GM21528 (cell line): ENCODE results near the gene ARMCX2.
"Not testable (repeated sequence)": the region's sequence is repeated elsewhere in the genome, so short reads cannot be mapped to it uniquely, and the experiment has no call there.

Source experiments
- ATAC-seq: cut with Tn5 transposase; IDR thresholded peaks from one replicate; pipeline ENCODE4 v1.9.1; 2021; ENCODE audit warnings: mild to moderate bottlenecking, moderate library complexity; ENCODE audit not compliant: unreplicated experiment, low FRiP score

Gene ARMCX2

DNA sequence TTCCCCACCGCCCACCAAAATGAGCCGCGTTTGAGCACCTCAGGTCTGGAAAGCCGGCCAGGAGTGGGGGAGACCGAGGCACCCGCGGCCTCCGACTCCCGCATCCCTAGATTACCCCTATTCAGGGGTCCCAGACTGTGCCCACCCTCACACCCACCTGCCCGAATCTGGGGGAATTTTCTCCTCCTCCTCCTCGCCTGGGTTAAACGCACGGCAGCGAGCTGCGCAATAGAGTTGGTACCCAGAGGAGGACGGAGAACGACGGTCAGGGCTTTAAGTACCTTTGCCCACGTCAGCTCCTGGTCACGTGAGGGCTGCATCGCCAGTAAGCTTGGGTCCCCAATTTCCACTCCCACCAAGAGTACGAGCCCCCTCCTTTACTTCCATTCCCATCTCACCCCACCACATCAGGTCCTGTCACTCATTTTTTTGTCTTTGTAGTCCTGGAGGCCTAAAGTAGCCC lies at the start of gene ARMCX2:
Gene ARMCX2, minus strand, starts transcription at position 250 of the 463 bp plus-strand sequence. CDS start 2,262 bp downstream, outside the sequence.
- ATAC-seq: no peak

DNA sequence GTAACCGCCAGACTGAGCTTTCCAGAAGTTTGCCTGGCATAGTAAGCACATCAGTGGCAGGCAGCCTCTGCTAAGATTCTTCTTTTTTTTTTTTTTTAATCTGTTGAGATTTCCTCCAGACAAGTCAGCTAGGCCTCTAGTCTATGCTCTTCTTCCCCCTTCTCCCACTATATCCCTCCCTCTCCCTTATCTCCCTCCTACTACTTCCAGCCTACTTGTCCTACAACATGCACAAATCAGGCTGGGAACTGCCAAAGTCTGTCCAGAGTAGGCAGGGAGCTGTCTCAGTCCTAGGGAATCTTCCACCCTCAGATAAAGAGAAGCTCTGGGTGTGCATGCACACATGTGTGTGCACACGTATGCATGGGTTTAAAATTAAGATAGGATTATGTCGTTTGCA lies 49.7 kb upstream of the ARMCX2 start:
- ATAC-seq: no peak

DNA sequence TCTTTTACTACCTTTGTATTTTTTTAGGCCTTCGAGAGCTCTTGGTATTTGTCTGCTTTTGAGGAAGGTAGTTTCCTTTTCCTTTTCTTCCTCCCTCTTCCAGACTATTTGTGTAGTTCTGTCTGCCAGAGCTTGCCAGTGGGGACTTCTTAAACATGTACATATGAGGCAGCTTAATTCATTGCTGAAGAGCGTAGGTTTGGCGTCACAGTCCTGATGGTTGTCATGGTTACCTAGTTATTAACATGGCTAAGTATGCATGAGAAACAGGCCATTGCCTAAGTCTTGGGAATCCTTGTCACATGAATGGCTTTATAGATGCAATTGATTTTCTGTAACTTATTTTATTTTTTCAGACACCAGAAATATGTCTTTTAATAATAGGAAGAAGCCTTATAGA lies 48.5 kb upstream of the ARMCX2 start:
- no peak for ATAC-seq

DNA sequence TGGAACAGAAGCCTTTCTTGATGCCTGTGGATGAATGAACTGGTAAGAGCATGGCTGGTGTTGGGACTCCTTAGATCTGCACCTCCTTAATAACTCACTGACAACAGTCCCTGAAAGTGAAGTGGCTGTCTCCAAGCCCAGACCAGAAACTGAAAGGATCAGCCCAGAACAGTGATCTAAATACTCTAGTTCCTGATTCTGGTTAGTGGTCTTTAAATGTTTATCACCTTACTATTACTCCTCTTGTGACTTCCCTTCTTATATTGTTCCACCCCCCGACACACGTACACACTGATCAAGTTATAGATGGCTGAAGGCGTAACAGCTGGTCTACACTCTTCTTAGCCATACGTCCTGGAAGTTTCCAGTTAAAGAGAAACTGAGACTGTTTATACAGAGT lies 33.8 kb upstream of the ARMCX2 start:
- peak; percentile 78 for ATAC-seq

DNA sequence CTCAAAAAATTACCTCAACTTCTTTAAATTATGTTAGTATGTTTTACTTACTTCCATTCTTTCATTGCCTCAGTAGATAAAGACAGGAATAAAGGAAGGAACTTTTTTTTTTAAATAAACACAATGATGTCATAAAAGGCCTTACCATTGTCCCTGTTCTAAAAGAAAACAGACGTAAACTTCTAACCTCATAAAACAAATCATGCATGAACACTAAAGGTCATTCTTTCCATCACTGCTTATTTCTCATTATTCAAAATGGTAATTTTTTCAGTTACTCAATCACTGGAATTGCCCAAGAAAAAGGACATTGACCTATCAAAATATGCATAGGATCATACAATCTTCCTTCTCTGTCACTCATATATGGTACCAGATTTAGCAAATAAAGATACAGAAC lies 32.2 kb upstream of the ARMCX2 start:
- no peak for ATAC-seq

DNA sequence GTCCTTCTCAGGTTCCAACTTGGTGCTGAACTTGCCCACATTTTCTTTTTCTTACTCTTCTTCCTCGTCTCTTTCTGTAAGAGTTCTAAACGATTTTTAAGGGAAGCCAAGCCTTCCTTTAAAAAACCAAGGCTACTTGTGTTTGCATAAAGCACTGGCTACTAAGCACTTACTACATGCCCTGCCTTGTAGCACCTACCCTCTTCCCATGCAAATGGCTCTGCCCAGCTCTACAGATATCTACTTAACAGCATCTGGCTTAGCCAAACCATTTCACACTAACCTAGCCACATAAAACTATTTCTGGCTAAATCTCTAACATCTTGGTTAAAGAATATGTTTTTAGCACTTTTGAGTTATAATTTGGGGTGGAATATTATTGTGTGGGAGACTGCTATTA lies 26.9 kb upstream of the ARMCX2 start:
- no peak for ATAC-seq

DNA sequence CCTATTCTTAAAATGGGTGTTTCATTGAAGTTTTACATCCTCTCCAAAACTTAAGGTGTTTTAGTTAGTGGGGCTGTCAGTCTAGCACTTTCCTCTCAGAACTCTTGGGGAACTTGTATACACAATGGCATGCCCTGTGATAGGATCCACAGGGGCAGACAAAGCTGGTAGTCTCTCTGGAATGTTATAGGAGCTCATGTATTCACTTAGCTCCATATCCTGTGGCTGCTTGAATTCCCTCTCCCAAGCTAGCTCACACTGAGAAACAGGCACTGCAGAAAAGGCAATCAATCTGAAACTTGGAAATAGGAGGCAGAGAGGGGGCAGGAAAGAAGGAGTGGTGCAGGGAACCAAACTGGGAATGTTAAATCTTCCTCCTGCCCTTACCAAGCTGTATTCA lies 26.3 kb upstream of the ARMCX2 start:
- no peak for ATAC-seq

DNA sequence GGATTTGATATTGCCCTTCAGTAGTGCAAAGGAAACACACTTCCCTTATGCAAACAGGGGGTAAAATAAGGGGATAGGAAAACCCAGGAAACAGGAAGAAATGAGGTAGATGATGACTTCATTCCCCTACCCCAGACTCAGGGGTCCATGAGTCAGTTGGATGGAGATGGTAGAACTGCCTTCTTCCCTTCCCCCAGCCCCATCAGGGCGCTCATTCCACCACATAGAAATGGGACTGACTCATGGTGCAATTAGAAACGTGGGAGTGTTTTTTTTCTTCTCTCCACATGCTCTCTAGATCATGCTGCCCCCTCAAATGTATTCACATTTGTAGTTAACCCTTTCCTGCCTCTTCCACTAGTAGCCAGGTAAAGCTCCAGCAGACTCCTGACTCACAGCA lies 23.1 kb upstream of the ARMCX2 start:
- no peak for ATAC-seq

DNA sequence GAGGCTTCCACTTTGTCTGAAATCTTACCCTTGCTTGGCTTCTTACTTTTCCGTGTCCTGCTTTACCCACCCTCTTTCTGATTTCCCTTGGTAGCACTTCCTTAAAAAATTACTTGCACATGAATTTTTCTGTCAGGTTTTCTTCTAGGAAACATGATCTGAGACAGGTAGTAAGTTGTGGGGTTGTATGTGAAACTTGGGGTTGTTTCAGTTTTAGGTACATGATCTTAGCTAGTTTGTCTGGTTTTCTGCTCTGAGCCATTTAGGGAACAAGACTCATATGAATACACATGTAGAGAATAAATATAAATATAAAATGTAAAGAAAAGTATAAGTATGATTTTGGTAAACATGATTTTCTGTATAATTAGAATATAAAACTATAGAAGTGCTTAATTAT lies 17.4 kb upstream of the ARMCX2 start:
- ATAC-seq: peak; percentile 68

DNA sequence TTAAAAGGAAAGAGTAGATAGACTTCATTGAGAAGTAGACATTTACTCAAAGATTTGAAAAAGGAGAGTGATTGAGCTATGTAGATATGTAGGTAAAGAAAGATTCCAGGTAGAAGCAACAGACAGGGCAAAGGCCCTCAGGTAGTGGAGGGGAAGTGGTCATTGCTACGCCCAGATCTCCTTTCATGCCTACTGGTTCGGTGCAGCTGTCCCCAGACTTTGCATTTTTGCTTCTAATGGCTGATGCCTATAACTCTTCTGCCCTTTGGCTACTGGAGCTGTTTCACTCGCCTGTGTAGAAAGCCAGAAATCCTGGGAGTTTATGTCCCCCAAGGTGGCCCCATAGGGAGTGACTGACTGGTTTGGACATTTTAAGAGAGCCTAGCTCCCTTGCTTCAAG lies 16.9 kb upstream of the ARMCX2 start:
- ATAC-seq: peak; percentile 28

DNA sequence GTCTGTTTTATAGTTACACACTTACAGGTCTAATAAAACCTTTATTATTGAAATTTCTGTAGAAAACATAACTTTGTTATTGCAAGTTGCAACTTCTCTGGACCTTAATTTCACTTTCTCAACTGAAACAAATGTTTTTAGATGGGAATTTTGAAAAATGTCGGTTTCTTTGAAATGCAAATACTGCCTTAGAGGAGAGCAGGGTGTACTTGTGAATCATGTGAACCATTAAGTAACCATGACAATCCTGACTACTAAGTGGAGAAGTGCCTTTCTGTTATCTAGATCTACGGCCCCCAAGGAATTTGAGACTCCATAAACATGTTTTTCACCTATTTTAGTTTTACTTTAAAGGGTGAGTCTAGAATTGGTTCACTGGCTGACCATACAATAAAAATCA lies 8.5 kb upstream of the ARMCX2 start:
- no peak for ATAC-seq

DNA sequence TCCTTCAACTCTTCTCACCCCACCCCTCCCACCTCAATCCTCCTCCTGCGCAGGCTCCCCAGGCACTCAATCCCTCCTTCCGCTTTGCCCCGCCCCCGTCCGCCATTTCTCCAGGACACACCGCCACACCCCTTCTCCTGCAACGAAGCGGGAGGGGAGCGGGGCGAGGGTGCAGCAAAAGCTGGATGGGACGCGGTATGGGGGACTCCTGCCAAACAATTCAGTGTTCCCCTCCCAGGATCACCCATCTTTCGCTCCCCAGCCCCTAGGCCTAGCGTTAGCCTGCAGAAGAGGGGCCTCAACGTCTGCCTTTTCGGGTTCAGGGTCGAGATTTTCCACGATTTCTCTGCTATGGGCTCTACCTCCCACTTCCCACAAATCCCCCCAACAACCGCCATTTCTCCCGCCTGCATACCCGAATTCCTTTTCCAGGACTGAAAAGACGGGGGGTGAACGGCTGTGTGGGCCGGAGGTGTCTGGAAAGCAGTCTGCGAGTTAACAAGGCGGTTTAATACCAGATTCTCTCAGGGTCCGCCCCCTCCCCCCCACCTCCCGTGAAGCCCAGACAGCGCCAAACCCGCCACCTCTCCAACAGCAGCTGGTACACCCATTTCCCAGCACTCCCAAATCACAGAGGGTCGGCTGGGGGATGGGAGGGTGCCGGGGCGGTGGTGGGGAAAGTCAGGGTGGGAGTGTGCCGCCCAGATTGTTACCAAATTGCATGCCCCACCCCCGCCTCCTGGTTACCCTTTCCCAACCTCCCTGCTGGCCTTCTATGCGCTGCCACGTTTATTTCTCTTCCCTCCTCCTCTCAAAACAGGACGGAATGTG lies 774 bp downstream of the ARMCX2 start:
- ATAC-seq: peak; percentile 68

DNA sequence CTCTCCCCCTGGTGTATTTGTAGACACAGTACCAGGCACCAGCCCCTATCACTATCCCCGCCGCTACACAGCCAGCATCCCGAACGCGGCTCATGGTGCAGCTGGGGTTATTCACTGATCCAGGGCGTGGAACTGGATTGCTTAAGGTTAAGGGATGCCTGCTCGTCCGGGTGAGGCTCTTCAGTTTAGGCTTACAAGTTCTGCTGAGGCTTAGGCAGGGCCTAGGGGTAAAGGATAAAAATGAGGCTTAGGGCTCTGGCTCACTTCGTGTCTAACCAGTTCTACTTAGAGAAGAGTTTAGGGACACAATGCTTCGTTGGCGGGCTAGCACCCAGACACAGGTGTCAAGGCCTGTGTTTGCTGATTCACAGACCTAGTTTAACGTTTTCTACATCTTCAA lies 2.2 kb downstream of the ARMCX2 start:
- no peak for ATAC-seq

DNA sequence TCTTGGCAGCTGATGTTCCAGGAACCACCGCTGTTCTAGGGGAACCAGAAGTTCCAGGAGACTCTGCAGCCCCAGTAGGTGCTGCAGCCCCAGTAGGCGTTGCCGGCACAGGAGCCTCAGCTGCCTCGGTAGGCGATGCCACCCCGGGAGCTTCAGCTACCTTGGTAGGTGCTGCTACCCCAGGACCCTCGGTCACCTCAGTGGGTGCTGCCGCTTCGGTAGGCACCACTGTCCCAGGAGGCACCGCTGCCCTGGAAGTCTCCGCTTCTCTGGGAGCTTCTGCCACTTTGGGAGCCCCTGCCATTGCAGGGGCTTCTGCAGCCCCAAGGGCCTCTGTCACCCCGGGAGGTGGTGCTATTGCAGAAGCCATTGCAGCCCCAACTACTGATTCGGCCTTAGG lies 2.8 kb downstream of the ARMCX2 start:
- ATAC-seq: no peak

DNA sequence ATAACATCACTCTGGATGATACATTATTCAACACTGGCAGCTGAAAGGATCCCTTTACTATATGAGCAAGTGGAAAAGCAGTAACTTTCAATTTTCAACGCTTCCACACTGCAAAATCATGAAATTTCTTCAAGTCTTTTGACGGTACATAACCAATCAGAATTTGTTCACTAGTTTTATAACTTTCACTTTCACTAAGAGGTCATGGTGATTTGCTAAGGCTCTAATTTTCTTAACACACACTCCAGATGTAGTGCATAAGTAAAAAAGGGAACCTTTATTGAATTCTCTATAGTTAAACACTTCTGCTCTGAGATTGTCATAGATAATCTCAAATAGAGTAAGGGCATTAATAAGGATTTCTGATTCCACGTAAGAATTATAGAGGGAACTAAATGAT lies 4.1 kb downstream of the ARMCX2 start:
- ATAC-seq: no peak

DNA sequence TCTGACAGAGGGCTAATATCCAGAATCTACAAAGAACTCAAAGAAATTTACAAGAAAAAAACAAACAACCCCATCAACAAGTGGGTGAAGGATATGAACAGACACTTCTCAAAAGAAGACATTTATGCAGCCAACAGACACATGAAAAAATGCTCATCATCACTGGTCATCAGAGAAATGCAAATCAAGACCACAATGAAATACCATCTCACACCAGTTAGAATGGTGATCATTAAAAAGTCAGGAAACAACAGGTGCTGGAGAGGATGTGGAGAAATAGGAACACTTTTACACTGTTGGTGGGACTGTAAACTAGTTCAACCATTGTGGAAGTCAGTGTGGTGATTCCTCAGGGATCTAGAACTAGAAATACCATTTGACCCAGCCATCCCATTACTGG lies 11.9 kb downstream of the ARMCX2 start:
- not testable (repeated sequence) for ATAC-seq

DNA sequence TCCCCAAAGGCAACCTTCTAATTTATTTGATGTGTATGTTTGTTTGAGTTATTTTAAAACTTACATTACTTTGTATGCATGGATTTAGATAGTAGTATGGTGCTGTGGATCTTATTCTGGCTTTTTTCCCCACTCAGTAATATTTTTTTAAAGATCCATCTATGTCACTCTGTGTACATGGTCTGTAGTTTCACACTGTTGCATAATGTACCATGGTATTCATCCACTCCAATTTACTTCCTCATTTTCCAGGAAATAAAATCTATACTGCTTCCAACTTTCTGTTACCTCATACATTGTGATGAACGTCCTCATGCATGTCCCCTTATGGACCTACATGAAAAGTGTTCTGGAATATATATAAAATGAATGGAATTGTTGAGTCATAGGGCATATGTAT lies 17.6 kb downstream of the ARMCX2 start:
- ATAC-seq: no peak

DNA sequence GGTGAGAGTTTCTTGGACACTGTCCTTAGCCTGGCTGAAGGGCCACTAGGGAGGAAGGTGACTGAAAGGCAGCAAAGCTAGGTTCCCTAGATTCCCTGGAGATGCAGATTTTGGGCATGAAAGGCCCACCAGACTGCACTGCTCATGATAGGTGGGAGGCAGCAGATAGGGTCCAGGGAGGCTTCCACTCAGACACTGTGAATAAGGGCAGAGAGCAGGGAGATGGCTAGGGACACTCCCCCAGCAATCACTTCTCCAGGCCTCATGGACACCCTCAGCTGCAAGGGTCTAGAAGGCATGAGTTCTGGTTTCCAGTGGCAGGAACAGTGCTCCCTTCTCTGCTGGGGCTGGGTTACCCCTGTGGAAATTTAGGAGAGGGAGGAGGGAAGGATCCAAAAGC lies 20.1 kb downstream of the ARMCX2 start:
- no peak for ATAC-seq

DNA sequence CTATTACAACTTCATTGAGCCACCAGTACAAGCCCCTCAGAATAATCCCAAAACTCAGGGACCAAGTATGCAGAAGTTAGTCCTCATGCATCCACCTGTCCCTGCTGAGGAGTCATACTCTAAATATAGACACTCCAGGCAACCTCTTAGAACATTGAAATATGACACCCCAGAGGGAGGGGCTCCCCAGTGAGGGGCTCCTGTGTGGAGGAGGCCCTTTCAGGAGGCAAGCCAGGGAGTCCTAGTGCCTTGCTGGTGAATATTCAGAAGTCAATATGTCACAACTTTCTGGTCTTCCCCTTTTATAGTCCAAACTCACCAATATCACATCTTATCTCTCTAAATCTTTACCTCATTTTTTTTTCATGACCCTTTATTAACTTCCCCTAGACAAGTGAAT lies 40.3 kb downstream of the ARMCX2 start:
- ATAC-seq: no peak

DNA sequence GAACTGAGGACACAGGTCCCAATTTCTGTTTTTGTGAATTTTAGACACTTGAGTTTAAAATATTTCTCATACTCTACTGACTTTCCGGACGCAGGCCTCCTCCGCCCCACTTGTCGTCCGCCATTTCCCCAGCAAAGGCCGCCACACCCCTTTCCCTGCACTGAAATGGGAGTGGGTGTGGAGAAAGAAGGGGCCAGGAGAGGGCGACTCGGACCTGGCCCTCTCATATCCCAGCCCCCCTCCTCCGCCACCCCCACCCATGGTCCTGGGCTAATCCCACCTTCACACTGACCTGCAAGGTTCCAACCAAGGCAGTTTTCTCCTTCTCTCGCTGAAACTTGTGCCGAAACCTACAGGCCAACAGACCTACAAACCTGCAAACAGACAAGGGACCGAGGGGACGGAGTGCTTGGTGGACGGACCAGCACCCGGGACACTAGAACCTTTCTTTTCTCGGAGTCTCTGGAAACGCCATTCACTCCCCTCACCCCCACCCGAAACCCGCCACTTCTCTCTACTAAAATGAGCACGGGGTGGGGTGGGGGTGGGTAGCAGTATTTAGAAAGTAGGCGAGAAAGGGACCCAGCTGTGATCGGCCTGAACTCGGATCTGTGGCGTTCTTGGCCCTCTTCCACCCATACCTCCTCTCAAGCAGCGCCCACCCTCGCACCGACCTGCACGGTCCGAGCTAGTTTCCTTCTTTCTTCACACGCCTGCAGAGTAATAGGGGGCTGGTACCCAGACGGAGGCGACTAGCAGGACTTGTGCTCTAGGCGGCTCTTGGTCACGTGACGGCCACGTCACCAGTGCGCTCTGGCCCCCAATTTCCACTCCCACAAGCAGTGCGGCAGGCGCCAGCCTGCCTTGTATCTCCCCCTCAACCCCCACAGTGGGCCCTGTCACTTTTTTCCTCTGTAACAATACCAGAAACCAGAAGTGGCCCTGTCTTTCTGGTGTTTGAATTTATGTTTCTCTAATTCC lies 42.1 kb downstream of the ARMCX2 start, which contains the start of gene ARMCX6:
Gene ARMCX6, minus strand, starts transcription at position 790 of the 981 bp plus-strand sequence. CDS start 1,380 bp downstream, outside the sequence.
- peak; percentile 93 for ATAC-seq

DNA sequence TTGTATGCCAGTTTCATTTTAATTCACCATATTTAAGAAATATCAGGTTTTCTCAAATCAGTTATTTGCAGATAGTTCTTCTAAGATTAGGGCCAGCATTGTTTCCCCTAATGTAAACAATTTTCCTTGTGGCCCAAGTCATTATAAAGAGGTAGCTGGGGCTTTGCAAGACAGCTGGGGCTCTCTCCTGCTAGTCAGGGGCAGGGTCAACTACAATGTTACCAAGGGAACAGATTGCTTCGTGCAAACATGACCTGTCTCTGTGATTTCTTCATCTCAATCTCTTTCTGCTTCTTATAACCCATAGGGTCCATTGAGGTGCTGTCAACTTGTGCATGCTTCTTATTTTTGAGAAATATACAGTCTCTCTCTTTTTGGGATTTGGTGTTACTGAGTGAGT lies 53.9 kb downstream of the ARMCX2 start:
- no peak for ATAC-seq
